SK-N-SH treated with all-trans-retinoic acid at 6 μM for 48 hours (cell line): ENCODE results near the gene NKAIN4.

Source experiments
- ATAC-seq: fragments of 200-7000 bp; cut with Tn5 transposase; 3 replicates; pipeline ENCODE4 v1.9.1; 2020; ENCODE audit warnings: mild to moderate bottlenecking, moderate library complexity
- ARNTL ChIP-seq: fragments of 450-650 bp; formaldehyde crosslinking; IDR thresholded peaks from 2 replicates; pipeline ENCODE4 v1.5.0; 2020; ENCODE audit warnings: low read depth, mild to moderate bottlenecking, moderate library complexity, borderline replicate concordance
- CREB5 ChIP-seq: fragments of 250-450 bp; sonication (Bioruptor Pico); IDR thresholded peaks from 2 replicates; pipeline ENCODE4 v1.5.1; 2020; ENCODE audit warnings: low read depth, mild to moderate bottlenecking, moderate library complexity
- CSDC2 ChIP-seq: fragments of 250-450 bp; sonication (Bioruptor Pico); IDR thresholded peaks from 2 replicates; pipeline ENCODE4 v1.5.0; 2020; ENCODE audit warnings: mild to moderate bottlenecking, moderate library complexity
- ISL1 ChIP-seq: fragments of 250-450 bp; sonication (Bioruptor Pico); IDR thresholded peaks from 2 replicates; pipeline ENCODE4 v2.1.2; 2022; ENCODE audit warnings: mild to moderate bottlenecking, moderate library complexity
- OSR1 ChIP-seq: fragments of 250-450 bp; sonication (Bioruptor Pico); IDR thresholded peaks from 2 replicates; pipeline ENCODE4 v1.8.0; 2022; ENCODE audit warnings: moderate library complexity, mild to moderate bottlenecking, inconsistent platforms
- POU6F1 ChIP-seq: fragments of 250-450 bp; sonication (Bioruptor Pico); IDR thresholded peaks from 2 replicates; pipeline ENCODE4 v1.8.0; 2021; ENCODE audit warnings: low read depth, mild to moderate bottlenecking, moderate library complexity, borderline replicate concordance
- PPARA ChIP-seq: fragments of 250-450 bp; sonication (Bioruptor Pico); IDR thresholded peaks from 2 replicates; pipeline ENCODE4 v1.5.0; 2020; ENCODE audit warnings: mild to moderate bottlenecking, borderline replicate concordance
- RARB ChIP-seq: fragments of 250-450 bp; sonication (Bioruptor Pico); IDR thresholded peaks from 2 replicates; pipeline ENCODE4 v1.8.0; 2021; ENCODE audit warnings: mild to moderate bottlenecking, moderate library complexity
- SNAI2 ChIP-seq: fragments of 250-450 bp; sonication (Bioruptor Pico); IDR thresholded peaks from 2 replicates; pipeline ENCODE4 v1.5.0; 2020; ENCODE audit warnings: mild to moderate bottlenecking, moderate library complexity
- TOX ChIP-seq: fragments of 250-450 bp; sonication (Bioruptor Pico); IDR thresholded peaks from 2 replicates; pipeline ENCODE4 v1.8.0; 2021; ENCODE audit warnings: mild to moderate bottlenecking, moderate library complexity, borderline replicate concordance
- TSHZ2 ChIP-seq: fragments of 250-450 bp; sonication (Bioruptor Pico); IDR thresholded peaks from 2 replicates; pipeline ENCODE4 v1.5.0; 2020; ENCODE audit warnings: mild to moderate bottlenecking, moderate library complexity
- ZC3H10 ChIP-seq: fragments of 250-450 bp; sonication (Bioruptor Pico); IDR thresholded peaks from 2 replicates; pipeline ENCODE4 v1.5.1; 2021; ENCODE audit warnings: mild to moderate bottlenecking, moderate library complexity
- ZFP3 ChIP-seq: fragments of 250-450 bp; sonication (Bioruptor Pico); IDR thresholded peaks from 2 replicates; pipeline ENCODE4 v1.5.0; 2020; ENCODE audit warnings: mild to moderate bottlenecking, moderate library complexity
- ZFP30 ChIP-seq: fragments of 450-650 bp; formaldehyde crosslinking; IDR thresholded peaks from 2 replicates; pipeline ENCODE4 v1.5.0; 2022; ENCODE audit warnings: mild to moderate bottlenecking, moderate library complexity
- ZNF565 ChIP-seq: fragments of 450-650 bp; formaldehyde crosslinking; conservative IDR thresholded peaks from 2 replicates; pipeline ENCODE4 v1.5.0; 2020; ENCODE audit warnings: low read depth, mild to moderate bottlenecking, moderate library complexity
- ZNF70 ChIP-seq: fragments of 450-650 bp; formaldehyde crosslinking; IDR thresholded peaks from 2 replicates; pipeline ENCODE4 v1.5.0; 2020; ENCODE audit warnings: mild to moderate bottlenecking, moderate library complexity
- ZNF8 ChIP-seq: fragments of 450-650 bp; formaldehyde crosslinking; IDR thresholded peaks from 2 replicates; pipeline ENCODE4 v1.5.0; 2020; ENCODE audit warnings: mild to moderate bottlenecking, moderate library complexity
- TF ChIP-seq, protein P1 (sequence below): fragments of 250-450 bp; sonication (Bioruptor Pico); IDR thresholded peaks from 2 replicates; pipeline ENCODE4 v1.8.0; 2020; ENCODE audit warnings: mild to moderate bottlenecking, moderate library complexity, borderline replicate concordance
- TF ChIP-seq, protein P2 (sequence below): fragments of 250-450 bp; sonication (Bioruptor Pico); IDR thresholded peaks from 2 replicates; pipeline ENCODE4 v1.5.1; 2021; ENCODE audit warnings: mild to moderate bottlenecking, moderate library complexity

The NKAIN4 gene

DNA sequence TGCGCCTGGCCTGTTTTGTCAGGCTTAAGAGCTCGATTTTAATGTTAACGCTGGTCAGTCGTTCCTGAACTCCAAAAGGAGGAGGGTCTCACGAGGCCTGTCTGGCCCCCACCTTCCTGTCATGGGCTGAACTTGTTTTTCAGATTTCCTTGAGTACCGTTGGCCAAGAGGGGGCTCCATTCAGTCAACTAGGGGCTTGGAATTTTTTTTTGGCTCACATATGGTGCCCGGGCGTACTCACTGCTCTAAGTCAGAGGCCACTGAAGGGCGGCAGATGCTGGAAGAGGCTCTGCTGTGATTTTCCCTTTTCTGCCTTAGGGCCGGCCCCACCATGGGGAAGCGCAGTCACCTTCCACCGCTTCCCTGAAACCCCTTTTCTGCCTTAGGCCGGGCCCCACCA lies 25.5 kb downstream of the NKAIN4 start (continued):
- TF ChIP-seq TOX (no peak), CSDC2 (CRISPR knock-in tag) (no peak), ZC3H10 (CRISPR knock-in tag) (no peak), ISL1 (CRISPR knock-in tag) (no peak), SNAI2 (CRISPR knock-in tag) (no peak)
- TF ChIP-seq, protein P1, sequence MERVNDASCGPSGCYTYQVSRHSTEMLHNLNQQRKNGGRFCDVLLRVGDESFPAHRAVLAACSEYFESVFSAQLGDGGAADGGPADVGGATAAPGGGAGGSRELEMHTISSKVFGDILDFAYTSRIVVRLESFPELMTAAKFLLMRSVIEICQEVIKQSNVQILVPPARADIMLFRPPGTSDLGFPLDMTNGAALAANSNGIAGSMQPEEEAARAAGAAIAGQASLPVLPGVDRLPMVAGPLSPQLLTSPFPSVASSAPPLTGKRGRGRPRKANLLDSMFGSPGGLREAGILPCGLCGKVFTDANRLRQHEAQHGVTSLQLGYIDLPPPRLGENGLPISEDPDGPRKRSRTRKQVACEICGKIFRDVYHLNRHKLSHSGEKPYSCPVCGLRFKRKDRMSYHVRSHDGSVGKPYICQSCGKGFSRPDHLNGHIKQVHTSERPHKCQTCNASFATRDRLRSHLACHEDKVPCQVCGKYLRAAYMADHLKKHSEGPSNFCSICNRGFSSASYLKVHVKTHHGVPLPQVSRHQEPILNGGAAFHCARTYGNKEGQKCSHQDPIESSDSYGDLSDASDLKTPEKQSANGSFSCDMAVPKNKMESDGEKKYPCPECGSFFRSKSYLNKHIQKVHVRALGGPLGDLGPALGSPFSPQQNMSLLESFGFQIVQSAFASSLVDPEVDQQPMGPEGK (CRISPR knock-in tag) = no peak

DNA sequence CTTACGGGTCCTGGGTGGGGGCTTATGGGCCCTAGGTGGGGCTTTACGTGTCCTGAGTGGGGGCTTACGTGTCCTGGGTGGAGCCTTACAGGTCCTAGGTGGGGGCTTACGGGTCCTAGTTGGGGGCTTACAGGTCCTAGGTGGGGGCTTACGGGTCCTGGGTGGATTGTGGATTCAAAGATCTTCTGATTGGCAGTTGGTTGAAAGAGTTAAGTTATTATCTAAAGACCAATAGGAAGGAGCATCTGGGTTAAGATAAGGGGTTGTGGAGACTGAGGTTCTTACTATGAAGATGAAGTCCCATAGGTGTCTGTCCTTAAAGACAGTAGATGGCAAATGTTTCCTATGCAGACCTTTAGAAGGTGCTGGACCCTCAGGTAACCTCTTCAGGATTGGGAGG lies 27.0 kb downstream of the NKAIN4 start:
- no peak for ATAC-seq
- no peak for TF ChIP-seq ZNF70 (CRISPR knock-in tag)
- no peak for TF ChIP-seq ISL1 (CRISPR knock-in tag)
- TF ChIP-seq, protein P1 (CRISPR knock-in tag) = no peak
- TF ChIP-seq CSDC2 (CRISPR knock-in tag) = no peak
- TF ChIP-seq ARNTL = no peak
- no peak for TF ChIP-seq ZFP30 (CRISPR knock-in tag)
- TF ChIP-seq PPARA (CRISPR knock-in tag) = no peak
- TF ChIP-seq ZC3H10 (CRISPR knock-in tag) = no peak
- TF ChIP-seq, protein P2, sequence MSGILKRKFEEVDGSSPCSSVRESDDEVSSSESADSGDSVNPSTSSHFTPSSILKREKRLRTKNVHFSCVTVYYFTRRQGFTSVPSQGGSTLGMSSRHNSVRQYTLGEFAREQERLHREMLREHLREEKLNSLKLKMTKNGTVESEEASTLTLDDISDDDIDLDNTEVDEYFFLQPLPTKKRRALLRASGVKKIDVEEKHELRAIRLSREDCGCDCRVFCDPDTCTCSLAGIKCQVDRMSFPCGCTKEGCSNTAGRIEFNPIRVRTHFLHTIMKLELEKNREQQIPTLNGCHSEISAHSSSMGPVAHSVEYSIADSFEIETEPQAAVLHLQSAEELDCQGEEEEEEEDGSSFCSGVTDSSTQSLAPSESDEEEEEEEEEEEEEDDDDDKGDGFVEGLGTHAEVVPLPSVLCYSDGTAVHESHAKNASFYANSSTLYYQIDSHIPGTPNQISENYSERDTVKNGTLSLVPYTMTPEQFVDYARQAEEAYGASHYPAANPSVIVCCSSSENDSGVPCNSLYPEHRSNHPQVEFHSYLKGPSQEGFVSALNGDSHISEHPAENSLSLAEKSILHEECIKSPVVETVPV (CRISPR knock-in tag) = no peak
- TF ChIP-seq ZFP3 (CRISPR knock-in tag) = no peak
- TF ChIP-seq TOX = no peak
- no peak for TF ChIP-seq OSR1 (CRISPR knock-in tag)
- TF ChIP-seq RARB = no peak
- TF ChIP-seq SNAI2 (CRISPR knock-in tag) = no peak
- TF ChIP-seq TSHZ2 (CRISPR knock-in tag) = no peak
- no peak for TF ChIP-seq CREB5
- no peak for TF ChIP-seq ZNF8 (CRISPR knock-in tag)
- TF ChIP-seq POU6F1 (CRISPR knock-in tag) = no peak
- TF ChIP-seq ZNF565 = no peak
